HG03342 (cell line): ENCODE data around the gene GJD3.

Experiments
- ATAC-seq: cut with Tn5 transposase; IDR thresholded peaks from one replicate; pipeline ENCODE4 v1.9.1; 2021; ENCODE audit warnings: mild to moderate bottlenecking, moderate library complexity; ENCODE audit not compliant: unreplicated experiment

The GJD3 gene

GRCh38 chr17:40342504-40343218 is 21.9 kb downstream of the GJD3 start:
- ATAC-seq, result no peak

- ATAC-seq, result no peak
Observed at GRCh38 chr17:40341808-40342503, 22.6 kb downstream of the GJD3 start.

GRCh38 chr17:40340880-40341807 is 23.4 kb downstream of the GJD3 start:
- peak; percentile 58 for ATAC-seq

GRCh38 chr17:40340327-40340726 is 24.2 kb downstream of the GJD3 start:
- no peak for ATAC-seq

- ATAC-seq, result no peak
Observed at GRCh38 chr17:40338941-40339649, 25.4 kb downstream of the GJD3 start.

GRCh38 chr17:40338058-40338457 is 26.5 kb downstream of the GJD3 start:
- ATAC-seq, result no peak

GRCh38 chr17:40337351-40337750 is 27.2 kb downstream of the GJD3 start:
- no peak for ATAC-seq

- no peak for ATAC-seq
Observed at GRCh38 chr17:40335620-40336019, 28.9 kb downstream of the GJD3 start.

- no peak for ATAC-seq
Observed at GRCh38 chr17:40333781-40334448, 30.6 kb downstream of the GJD3 start.

- no peak for ATAC-seq
Observed at GRCh38 chr17:40331743-40332641, 32.5 kb downstream of the GJD3 start.

GRCh38 chr17:40330850-40331470 is 33.6 kb downstream of the GJD3 start:
- ATAC-seq, result no peak

GRCh38 chr17:40329839-40330794 is 34.4 kb downstream of the GJD3 start:
- ATAC-seq, result no peak

GRCh38 chr17:40328386-40328766 is 36.2 kb downstream of the GJD3 start:
- no peak for ATAC-seq

- no peak for ATAC-seq
Observed at GRCh38 chr17:40327735-40328385, 36.7 kb downstream of the GJD3 start.

- no peak for ATAC-seq
Observed at GRCh38 chr17:40327244-40327729, 37.2 kb downstream of the GJD3 start.

GRCh38 chr17:40326832-40327199 is 37.7 kb downstream of the GJD3 start:
- ATAC-seq, result no peak
